HTERT RPE-1 (cell line): ENCODE data around the gene SSH2.

Experiments
- in situ Hi-C: fragments of 300-500 bp; cut with MboI; formaldehyde crosslinking; loops from 4 replicates; pipeline ENCODE4 v1.14.3; 2020; ENCODE audit warnings: low sequenced_read_pairs

SSH2 gene

GRCh38 chr17:29616300-29617048 is 313.6 kb downstream of the SSH2 start:
- in situ Hi-C loops, result no loop called here

GRCh38 chr17:29615492-29616299 is 314.3 kb downstream of the SSH2 start:
- in situ Hi-C loops, result no loop called here

GRCh38 chr17:29615048-29615385 is 315.0 kb downstream of the SSH2 start:
- in situ Hi-C loops, result no loop called here

- in situ Hi-C loops, result no loop called here
Measured at GRCh38 chr17:29614349-29615047, 315.5 kb downstream of the SSH2 start.

- in situ Hi-C loops, result no loop called here
Measured at GRCh38 chr17:29613856-29614255, 316.2 kb downstream of the SSH2 start.

GRCh38 chr17:29613352-29613837 is 316.6 kb downstream of the SSH2 start:
- in situ Hi-C loops, result no loop called here

- in situ Hi-C loops, result no loop called here
Measured at GRCh38 chr17:29612404-29613280, 317.4 kb downstream of the SSH2 start.

GRCh38 chr17:29612094-29612403 is 318.0 kb downstream of the SSH2 start:
- in situ Hi-C loops, result no loop called here

- in situ Hi-C loops, result no loop called here
Measured at GRCh38 chr17:29611351-29612093, 318.5 kb downstream of the SSH2 start.

- in situ Hi-C loops, result no loop called here
Measured at GRCh38 chr17:29610395-29610794, 319.6 kb downstream of the SSH2 start.

GRCh38 chr17:29608986-29609385 is 321.0 kb downstream of the SSH2 start:
- in situ Hi-C loops, result no loop called here

- in situ Hi-C loops, result no loop called here
Measured at GRCh38 chr17:29607557-29608195, 322.4 kb downstream of the SSH2 start.

- in situ Hi-C loops, result no loop called here
Measured at GRCh38 chr17:29603109-29603674, 326.8 kb downstream of the SSH2 start.

- in situ Hi-C loops, result no loop called here
Measured at GRCh38 chr17:29597361-29598172, 332.5 kb downstream of the SSH2 start.

- in situ Hi-C loops, result no loop called here
Measured at GRCh38 chr17:29596811-29597210, 333.2 kb downstream of the SSH2 start.

GRCh38 chr17:29595943-29596774 is 333.9 kb downstream of the SSH2 start:
- in situ Hi-C loops, result no loop called here

GRCh38 chr17:29595107-29595942 is 334.7 kb downstream of the SSH2 start:
- in situ Hi-C loops, result no loop called here
